LNCaP clone FGC (cell line): ENCODE data around the gene OPRD1.

Experiments used
- DNase-seq: peaks from one replicate; pipeline ENCODE4 v3.0.0-alpha.2; 2011; ENCODE audit warnings: low read depth
- H3K4me3 ChIP-seq: 2 replicates; pipeline ENCODE4 v1.5.1; 2011; ENCODE audit warnings: mild to moderate bottlenecking, low read depth, low read length, control low read depth
- TF ChIP-seq, protein P1 (sequence below): IDR thresholded peaks from 2 replicates; pipeline ENCODE4 v1.5.1; 2012; ENCODE audit warnings: mild to moderate bottlenecking; ENCODE audit not compliant: control insufficient read depth, insufficient read depth; ENCODE audit errors: extremely low read depth

OPRD1 gene

DNA sequence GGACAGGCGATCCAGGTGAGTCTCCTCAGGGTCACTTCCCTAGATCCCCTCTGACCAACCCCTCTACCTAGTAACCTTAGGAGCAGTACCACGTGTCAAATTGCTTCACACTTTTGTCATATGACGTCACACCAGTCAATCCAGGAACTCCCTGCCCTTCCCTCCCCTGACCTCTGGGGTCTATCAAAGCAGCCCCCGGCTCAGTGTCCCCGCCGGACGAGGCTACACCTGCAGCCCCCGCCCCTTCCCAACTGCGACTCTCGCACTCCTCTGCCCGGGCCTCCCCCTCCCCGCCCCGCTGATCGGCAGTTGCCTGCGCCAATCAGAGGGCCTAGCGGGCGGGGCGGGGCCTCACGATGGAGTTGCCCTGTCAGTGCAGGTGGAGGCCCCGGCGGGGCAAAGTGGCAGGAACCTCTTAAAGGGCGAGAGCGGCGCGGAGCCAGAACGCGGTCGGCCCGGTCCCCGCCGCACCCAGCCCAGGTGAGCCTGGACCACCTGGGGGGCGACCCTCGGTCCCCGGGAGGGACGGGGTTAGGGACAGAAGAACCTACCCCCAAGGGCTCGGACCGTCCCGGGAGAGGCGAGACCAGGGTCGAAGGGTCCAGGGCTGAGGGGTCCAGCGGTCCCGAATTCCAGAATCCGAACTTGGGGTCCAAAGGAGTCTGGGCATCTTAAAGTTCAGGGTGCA, 74.9 kb downstream of the OPRD1 start:
- H3K4me3 ChIP-seq = peak overlapping the region; percentile 97
- DNase-seq = peak; percentile 63
- TF ChIP-seq, protein P1, sequence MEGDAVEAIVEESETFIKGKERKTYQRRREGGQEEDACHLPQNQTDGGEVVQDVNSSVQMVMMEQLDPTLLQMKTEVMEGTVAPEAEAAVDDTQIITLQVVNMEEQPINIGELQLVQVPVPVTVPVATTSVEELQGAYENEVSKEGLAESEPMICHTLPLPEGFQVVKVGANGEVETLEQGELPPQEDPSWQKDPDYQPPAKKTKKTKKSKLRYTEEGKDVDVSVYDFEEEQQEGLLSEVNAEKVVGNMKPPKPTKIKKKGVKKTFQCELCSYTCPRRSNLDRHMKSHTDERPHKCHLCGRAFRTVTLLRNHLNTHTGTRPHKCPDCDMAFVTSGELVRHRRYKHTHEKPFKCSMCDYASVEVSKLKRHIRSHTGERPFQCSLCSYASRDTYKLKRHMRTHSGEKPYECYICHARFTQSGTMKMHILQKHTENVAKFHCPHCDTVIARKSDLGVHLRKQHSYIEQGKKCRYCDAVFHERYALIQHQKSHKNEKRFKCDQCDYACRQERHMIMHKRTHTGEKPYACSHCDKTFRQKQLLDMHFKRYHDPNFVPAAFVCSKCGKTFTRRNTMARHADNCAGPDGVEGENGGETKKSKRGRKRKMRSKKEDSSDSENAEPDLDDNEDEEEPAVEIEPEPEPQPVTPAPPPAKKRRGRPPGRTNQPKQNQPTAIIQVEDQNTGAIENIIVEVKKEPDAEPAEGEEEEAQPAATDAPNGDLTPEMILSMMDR = no peak

DNA sequence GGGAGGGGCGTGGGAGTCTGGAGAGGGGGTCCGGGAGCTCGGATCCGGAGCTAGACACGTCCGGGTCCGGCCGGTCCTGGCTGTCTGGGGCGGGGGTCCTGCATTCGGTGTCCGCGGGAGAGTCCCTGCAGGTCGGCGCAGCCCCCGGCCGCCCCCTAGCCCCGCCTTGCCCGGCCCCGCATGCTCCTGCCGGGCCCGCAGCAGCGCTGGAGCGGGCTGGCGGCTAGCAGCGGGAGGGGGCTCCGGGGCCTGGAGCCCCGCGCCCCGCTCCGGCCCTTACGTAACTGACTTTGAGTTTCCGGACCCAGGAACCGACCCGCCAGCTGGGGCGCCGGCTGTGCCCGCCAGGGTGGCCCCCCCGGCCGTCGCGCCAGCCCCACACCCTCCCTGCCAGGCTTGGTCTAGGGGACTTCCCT, 75.5 kb downstream of the OPRD1 start:
- TF ChIP-seq, protein P1 = no peak
- H3K4me3 ChIP-seq = peak overlapping the region; percentile 97
- DNase-seq = no peak

GRCh38 chr1:28887835-28888682, 76.1 kb downstream of the OPRD1 start:
- DNase-seq = no peak
- TF ChIP-seq, protein P1 = no peak
- H3K4me3 ChIP-seq = peak overlapping the region; percentile 97

- no peak for DNase-seq
- H3K4me3 ChIP-seq = no peak overlapping the region
- TF ChIP-seq, protein P1 = no peak
Measured at GRCh38 chr1:28888915-28889314, 76.9 kb downstream of the OPRD1 start.

GRCh38 chr1:28889357-28889756, 77.4 kb downstream of the OPRD1 start:
- no peak for DNase-seq
- H3K4me3 ChIP-seq = no peak overlapping the region
- TF ChIP-seq, protein P1 = no peak

DNA sequence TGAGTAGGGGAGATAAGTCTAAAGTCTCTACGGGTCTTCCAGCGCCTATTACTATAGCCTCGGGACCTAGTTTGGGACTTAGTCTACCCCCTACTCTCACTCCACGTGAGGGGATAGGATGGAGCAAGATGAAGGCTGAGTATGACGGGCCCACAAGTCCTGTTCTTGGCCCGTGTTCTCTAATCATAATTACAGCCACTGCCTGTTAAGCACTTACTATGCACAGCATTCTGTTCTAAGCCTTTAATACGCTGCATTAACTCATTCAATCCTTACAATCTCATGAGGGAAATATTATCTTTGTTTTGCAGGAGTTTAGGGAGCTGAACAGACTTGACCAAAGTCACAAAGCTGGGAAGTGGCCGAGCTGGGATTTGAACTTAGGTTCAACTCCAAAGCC, 78.5 kb downstream of the OPRD1 start:
- DNase-seq = no peak
- TF ChIP-seq, protein P1 = no peak
- no peak overlapping the region for H3K4me3 ChIP-seq
